Osteoblast (primary cell): Measurements from ENCODE around the gene ZBED4. TPM values are rescaled to one million over a fixed set of nuclear protein-coding genes. Genes with fewer than 3 reads are reported as not detected.

ENCODE experiments used
- DNase-seq: peaks from one replicate; pipeline ENCODE4 v3.0.0; 2011; ENCODE audit warnings: low spot score, mixed read lengths; ENCODE audit not compliant: insufficient read length; ENCODE audit errors: missing footprints
- H2AFZ ChIP-seq: 2 replicates; pipeline ENCODE4 v1.6.0; 2011; ENCODE audit warnings: mild to moderate bottlenecking, low read length
- H3K27ac ChIP-seq: 2 replicates; pipeline ENCODE4 v1.5.1; 2011; ENCODE audit warnings: mild to moderate bottlenecking, low read depth, low read length, moderate library complexity
- H3K27me3 ChIP-seq: 2 replicates; pipeline ENCODE4 v1.6.0; 2012; ENCODE audit warnings: mild to moderate bottlenecking, control low read depth, inconsistent platforms, low read length, moderate library complexity; ENCODE audit not compliant: insufficient read depth
- H3K36me3 ChIP-seq: 2 replicates; pipeline ENCODE4 v1.5.1; 2011; ENCODE audit warnings: mild to moderate bottlenecking, low read length, control low read depth, moderate library complexity; ENCODE audit not compliant: insufficient read depth
- H3K4me1 ChIP-seq: 2 replicates; pipeline ENCODE4 v1.5.1; 2011; ENCODE audit warnings: mild to moderate bottlenecking, low read length, control low read depth, moderate library complexity; ENCODE audit not compliant: insufficient read depth
- H3K4me2 ChIP-seq: 2 replicates; pipeline ENCODE4 v1.6.0; 2011; ENCODE audit warnings: mild to moderate bottlenecking, low read length; ENCODE audit not compliant: insufficient read depth
- H3K4me3 ChIP-seq: fragments of 200-600 bp; sonication (generic); 3 replicates; pipeline ENCODE4 v1.5.1; 2012; ENCODE audit warnings: mild to moderate bottlenecking, low read length, inconsistent platforms; ENCODE audit not compliant: insufficient read depth
- H3K79me2 ChIP-seq: 2 replicates; pipeline ENCODE4 v1.6.0; 2012; ENCODE audit warnings: mild to moderate bottlenecking, low read length, control low read depth, inconsistent platforms; ENCODE audit not compliant: insufficient read depth
- H3K9me3 ChIP-seq: 2 replicates; pipeline ENCODE4 v1.5.1; 2011; ENCODE audit warnings: low read depth, low read length, control low read depth
- H4K20me1 ChIP-seq: 2 replicates; pipeline ENCODE4 v1.6.0; 2012; ENCODE audit warnings: mild to moderate bottlenecking, low read length, control low read depth; ENCODE audit not compliant: insufficient read depth
- total RNA-seq: library from RNA; depleted of rRNA; stranded (reverse); fragments of >200 nt; gene quantifications from 2 replicates; pipeline ENCODE4 v1.2.3, GENCODE V29; 2012
- TF ChIP-seq, protein P1 (sequence below): IDR thresholded peaks from 2 replicates; pipeline ENCODE4 v1.5.1; 2011; ENCODE audit warnings: mild to moderate bottlenecking, low read depth, low read length, moderate library complexity; ENCODE audit errors: extremely low read depth

Gene ZBED4
- total RNA-seq, 1 donor = 8.3 TPM

DNA sequence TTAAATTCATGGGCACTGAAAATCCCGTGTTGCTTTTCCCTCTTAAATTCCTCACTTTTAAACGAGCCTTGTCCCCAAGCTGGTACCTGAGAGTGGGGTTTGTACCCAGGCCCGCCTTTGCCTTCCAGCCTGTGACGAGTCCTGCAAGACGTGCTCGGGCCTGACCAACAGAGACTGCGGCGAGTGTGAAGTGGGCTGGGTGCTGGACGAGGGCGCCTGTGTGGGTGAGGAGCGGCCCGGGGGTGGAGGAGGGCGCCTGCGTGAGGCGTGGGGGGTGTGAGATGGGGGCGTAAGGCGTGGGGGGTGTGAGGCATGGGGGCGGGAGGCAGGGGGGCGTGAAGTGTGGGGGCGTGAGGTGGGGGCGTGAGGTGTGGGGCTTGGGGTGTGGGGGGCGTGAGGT is 68.8 kb downstream of the ZBED4 start:
- no peaks in the 10 kb centered on the region for H3K9me3 ChIP-seq
- H3K27ac ChIP-seq = no peak overlapping the region
- DNase-seq = no peak
- peaks cover 8% of the 10 kb centered on the region for H3K79me2 ChIP-seq
- no peaks in the 10 kb centered on the region for H3K27me3 ChIP-seq
- peaks cover 3% of the 10 kb centered on the region for H4K20me1 ChIP-seq
- no peak overlapping the region for H3K4me2 ChIP-seq
- H2AFZ ChIP-seq = no peak overlapping the region
- peaks cover 22% of the 10 kb centered on the region for H3K36me3 ChIP-seq
- H3K4me1 ChIP-seq = peaks cover 7% of the 10 kb centered on the region
- H3K4me3 ChIP-seq = no peak overlapping the region
- TF ChIP-seq, protein P1, sequence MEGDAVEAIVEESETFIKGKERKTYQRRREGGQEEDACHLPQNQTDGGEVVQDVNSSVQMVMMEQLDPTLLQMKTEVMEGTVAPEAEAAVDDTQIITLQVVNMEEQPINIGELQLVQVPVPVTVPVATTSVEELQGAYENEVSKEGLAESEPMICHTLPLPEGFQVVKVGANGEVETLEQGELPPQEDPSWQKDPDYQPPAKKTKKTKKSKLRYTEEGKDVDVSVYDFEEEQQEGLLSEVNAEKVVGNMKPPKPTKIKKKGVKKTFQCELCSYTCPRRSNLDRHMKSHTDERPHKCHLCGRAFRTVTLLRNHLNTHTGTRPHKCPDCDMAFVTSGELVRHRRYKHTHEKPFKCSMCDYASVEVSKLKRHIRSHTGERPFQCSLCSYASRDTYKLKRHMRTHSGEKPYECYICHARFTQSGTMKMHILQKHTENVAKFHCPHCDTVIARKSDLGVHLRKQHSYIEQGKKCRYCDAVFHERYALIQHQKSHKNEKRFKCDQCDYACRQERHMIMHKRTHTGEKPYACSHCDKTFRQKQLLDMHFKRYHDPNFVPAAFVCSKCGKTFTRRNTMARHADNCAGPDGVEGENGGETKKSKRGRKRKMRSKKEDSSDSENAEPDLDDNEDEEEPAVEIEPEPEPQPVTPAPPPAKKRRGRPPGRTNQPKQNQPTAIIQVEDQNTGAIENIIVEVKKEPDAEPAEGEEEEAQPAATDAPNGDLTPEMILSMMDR = no peak

DNA sequence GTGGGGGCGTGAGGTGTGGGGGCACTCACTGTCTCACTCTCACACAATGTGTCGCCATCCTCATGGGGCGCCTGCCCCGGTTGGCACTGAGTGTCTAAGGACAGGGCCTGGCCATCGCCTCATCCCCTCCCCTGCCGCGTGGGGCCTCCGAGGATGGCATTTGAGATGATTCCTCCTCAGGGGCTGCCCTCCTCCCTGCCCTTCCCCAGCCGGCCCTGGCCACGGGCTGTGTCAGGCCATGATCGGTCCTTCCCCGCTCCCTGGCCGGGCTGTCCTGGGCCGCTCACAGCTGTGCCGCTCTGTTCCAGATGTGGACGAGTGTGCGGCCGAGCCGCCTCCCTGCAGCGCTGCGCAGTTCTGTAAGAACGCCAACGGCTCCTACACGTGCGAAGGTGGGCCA is 69.3 kb downstream of the ZBED4 start:
- H3K4me2 ChIP-seq = no peak overlapping the region
- H4K20me1 ChIP-seq = peaks cover 3% of the 10 kb centered on the region
- no peak overlapping the region for H3K4me3 ChIP-seq
- H3K9me3 ChIP-seq = no peaks in the 10 kb centered on the region
- peaks cover 22% of the 10 kb centered on the region for H3K36me3 ChIP-seq
- no peak overlapping the region for H3K27ac ChIP-seq
- H3K79me2 ChIP-seq = peaks cover 5% of the 10 kb centered on the region
- no peak overlapping the region for H2AFZ ChIP-seq
- no peak for DNase-seq
- TF ChIP-seq, protein P1 = no peak
- peaks cover 7% of the 10 kb centered on the region for H3K4me1 ChIP-seq
- no peaks in the 10 kb centered on the region for H3K27me3 ChIP-seq

- Histone ChIP-seq H2AFZ (no peak overlapping the region), H3K4me3 (no peak overlapping the region), H4K20me1 (peaks cover 3% of the 10 kb centered on the region), H3K36me3 (peaks cover 22% of the 10 kb centered on the region), H3K79me2 (peaks cover 5% of the 10 kb centered on the region), H3K27ac (no peak overlapping the region), H3K9me3 (no peaks in the 10 kb centered on the region), H3K4me1 (peaks cover 7% of the 10 kb centered on the region), H3K4me2 (no peak overlapping the region), H3K27me3 (no peaks in the 10 kb centered on the region)
- DNase-seq = no peak
- TF ChIP-seq, protein P1 = no peak
These were observed 69.8 kb downstream of the ZBED4 start for GRCh38 chr22:49923445-49923844.

GRCh38 chr22:49924113-49924833 is 70.6 kb downstream of the ZBED4 start:
- H3K4me1 ChIP-seq = peaks cover 2% of the 10 kb centered on the region
- peaks cover under 1% of the 10 kb centered on the region for H3K79me2 ChIP-seq
- TF ChIP-seq, protein P1 = no peak
- no peak for DNase-seq
- peaks cover 22% of the 10 kb centered on the region for H3K36me3 ChIP-seq
- H3K4me2 ChIP-seq = no peak overlapping the region
- no peak overlapping the region for H3K27ac ChIP-seq
- no peaks in the 10 kb centered on the region for H3K9me3 ChIP-seq
- H3K27me3 ChIP-seq = no peaks in the 10 kb centered on the region
- no peak overlapping the region for H2AFZ ChIP-seq
- H3K4me3 ChIP-seq = no peak overlapping the region
- peaks cover 3% of the 10 kb centered on the region for H4K20me1 ChIP-seq
